Epithelial cell of proximal tubule (primary cell): ENCODE measurements around the gene SLC22A15. TPM values are rescaled to one million over a fixed set of nuclear protein-coding genes. Genes with fewer than 3 reads are reported as not detected.

ENCODE experiments used
- DNase-seq: peaks from one replicate; pipeline ENCODE4 v3.0.0-alpha.2; 2011; ENCODE audit warnings: low read depth
- H3K4me3 ChIP-seq: 2 replicates; pipeline ENCODE4 v1.5.1; 2011; ENCODE audit warnings: low read depth, mild to moderate bottlenecking, low read length
- CTCF ChIP-seq: conservative IDR thresholded peaks from 2 replicates; pipeline ENCODE4 v1.5.1; 2012; ENCODE audit warnings: low read depth, mild to moderate bottlenecking, low read length
- total RNA-seq: library from RNA; depleted of rRNA; stranded (reverse); fragments of >200 nt; gene quantifications from 2 replicates; pipeline ENCODE4 v1.2.3, GENCODE V29; 2015

The SLC22A15 gene
- total RNA-seq, 1 donor from 2014 or later: 2.6 TPM

DNA sequence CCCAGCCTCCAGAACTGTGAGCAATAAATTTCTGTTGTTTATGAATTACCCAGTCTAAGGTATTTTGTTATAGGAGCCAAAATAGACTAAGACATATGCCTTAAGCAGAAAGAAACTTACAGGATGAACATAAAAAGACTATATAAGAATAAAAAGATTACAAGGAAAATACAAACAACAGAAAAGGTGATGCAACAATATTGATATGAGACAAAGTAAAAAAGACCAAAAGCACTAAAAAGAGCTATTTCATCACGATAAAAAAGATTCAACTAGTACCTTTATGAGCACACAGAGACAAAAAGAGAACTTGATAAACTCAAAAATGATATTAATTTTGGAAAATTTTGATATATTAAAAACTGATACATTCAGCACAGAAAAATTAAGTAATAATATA is 3.2 kb upstream of the SLC22A15 start:
- no peak for TF ChIP-seq CTCF
- no peak for DNase-seq
- H3K4me3 ChIP-seq: no peak overlapping the region

DNA sequence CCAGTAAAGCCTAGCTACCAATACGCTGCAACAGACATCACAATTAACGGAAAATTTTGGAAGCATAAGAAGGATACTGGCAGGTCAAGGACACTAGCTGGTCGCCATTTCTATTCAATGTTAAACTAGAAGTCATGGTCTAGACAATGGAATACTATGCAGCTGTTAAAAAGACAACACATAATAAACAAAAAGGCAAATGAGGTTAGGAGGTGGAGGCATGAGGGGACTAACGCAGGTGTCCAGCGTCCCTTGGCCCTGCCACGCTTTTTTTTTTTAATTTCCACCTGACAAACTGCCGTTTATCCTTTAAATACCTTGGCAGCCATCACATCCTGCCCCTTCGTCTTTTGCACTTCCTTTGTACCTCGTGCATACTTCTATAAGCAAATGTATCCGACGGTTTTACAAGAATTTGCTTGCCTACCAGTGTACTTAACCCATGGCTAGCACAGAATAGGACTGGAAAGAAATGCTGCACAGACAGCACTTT is 698 bp upstream of the SLC22A15 start:
- no peak for DNase-seq
- TF ChIP-seq CTCF: no peak
- H3K4me3 ChIP-seq: peak overlapping the region; percentile 63

DNA sequence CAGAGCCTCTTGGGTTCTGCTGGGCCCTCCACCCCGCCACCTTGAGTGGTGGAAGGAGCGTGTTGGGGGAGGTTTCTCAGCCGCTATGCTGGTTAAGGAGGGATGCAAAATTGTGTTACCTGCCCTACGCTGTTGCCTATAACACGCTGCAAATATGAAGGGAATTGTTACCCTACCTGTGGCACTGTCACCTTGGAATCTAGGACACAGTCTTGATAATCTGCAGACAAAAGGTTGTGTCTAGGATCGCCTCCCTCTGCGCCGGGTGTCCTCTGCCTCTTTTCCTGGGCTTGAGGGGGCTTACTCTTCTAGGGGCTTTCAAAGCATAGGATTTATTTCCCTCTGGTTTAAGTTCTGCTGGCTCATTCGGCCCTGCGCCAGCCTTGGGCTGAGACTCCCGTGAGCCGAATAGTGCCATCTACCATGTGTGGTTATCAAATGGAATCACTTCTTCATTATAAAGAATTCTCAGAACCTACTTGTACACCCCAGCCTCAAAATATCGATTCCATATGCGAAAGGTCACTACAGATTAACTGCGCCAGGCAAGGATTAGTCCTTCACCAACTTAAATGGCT is 697 bp downstream of the SLC22A15 start:
- DNase-seq: no peak
- H3K4me3 ChIP-seq: peak overlapping the region; percentile 63
- TF ChIP-seq CTCF: no peak

- peak overlapping the region; percentile 63 for H3K4me3 ChIP-seq
- no peak for TF ChIP-seq CTCF
- DNase-seq: peak; percentile 69
These were observed 1.4 kb downstream of the SLC22A15 start for GRCh38 chr1:115977499-115978258.

GRCh38 chr1:115978292-115978941 is 2.1 kb downstream of the SLC22A15 start:
- no peak overlapping the region for H3K4me3 ChIP-seq
- TF ChIP-seq CTCF: no peak
- no peak for DNase-seq

GRCh38 chr1:115980156-115980555 is 3.8 kb downstream of the SLC22A15 start:
- no peak for TF ChIP-seq CTCF
- no peak for DNase-seq
- no peak overlapping the region for H3K4me3 ChIP-seq
